ENCODE data around the gene ZNF513.
"Not testable (repeated sequence)": the region's sequence is repeated elsewhere in the genome, so short reads cannot be mapped to it uniquely, and the experiment has no call there.

Gene ZNF513

GRCh38 chr2:27353762-27354596 is 26.6 kb downstream of the ZNF513 start:
- DNase-seq, result no peak

GRCh38 chr2:27353386-27353761 is 27.2 kb downstream of the ZNF513 start:
- DNase-seq, result not testable (repeated sequence)

GRCh38 chr2:27351802-27352598 is 28.5 kb downstream of the ZNF513 start:
- peak; percentile 8 for DNase-seq

GRCh38 chr2:27350106-27350693 is 30.3 kb downstream of the ZNF513 start:
- no peak for DNase-seq

- DNase-seq, result no peak
Observed at GRCh38 chr2:27347641-27348040, 32.9 kb downstream of the ZNF513 start.

- DNase-seq, result no peak
Observed at GRCh38 chr2:27336173-27336572, 44.4 kb downstream of the ZNF513 start.

GRCh38 chr2:27335311-27335710 is 45.2 kb downstream of the ZNF513 start:
- DNase-seq, result no peak
